NCI-H460 (cell line): ENCODE measurements around the gene RIOK1. TPM values are rescaled to one million over a fixed set of nuclear protein-coding genes. Genes with fewer than 3 reads are reported as not detected.

Experiments used
- total RNA-seq: library from RNA; depleted of rRNA; stranded (reverse); fragments of >200 nt; shearing (Covaris generic); gene quantifications from 2 replicates; pipeline ENCODE4 v1.2.3, GENCODE V29; 2014; rRNA removed

The RIOK1 gene
- total RNA-seq, 1 experiment from 2014 or later: 29.6 TPM

Other genes starting within 250 kb of the RIOK1 start
- 133 and 141 TPM in 2 replicates for gene SSR1, start 76.6 kb upstream of the RIOK1 start, total RNA-seq
- gene CAGE1, start 66 bp upstream of the RIOK1 start, total RNA-seq: not detected in 2 replicates
- 0.07 and 0.12 TPM in 2 replicates for gene DSP, start 151.9 kb downstream of the RIOK1 start, total RNA-seq
- gene SNRNP48, start 200.4 kb downstream of the RIOK1 start, total RNA-seq: 13.2 and 14.4 TPM in 2 replicates